ENCODE data around the gene EIF4E2.

GRCh38 chr2:232547991-232548390, 2.5 kb upstream of the EIF4E2 start:
- TF ChIP-seq CTCF (IDR thresholded peaks at IDR 0.05) (no peak), POLR2A (IDR thresholded peaks at IDR 0.05) (no peak)

Measured in thyroid gland (tissue), 4 donors.